Esophagus mucosa (tissue), 1 donor: ENCODE measurements around the gene HEATR9. TPM values are rescaled to one million over a fixed set of nuclear protein-coding genes. Genes with fewer than 3 reads are reported as not detected.

Source experiments
- ATAC-seq: fragments of 200-7000 bp; cut with Tn5 transposase; one replicate; pipeline ENCODE4 v1.9.1; 2020
- total RNA-seq: library from RNA; stranded (reverse); gene quantifications from one replicate; pipeline ENCODE4 v1.2.4, GENCODE V29; 2023
- donor health status: DM: yes; HTN: yes; CAD: no.

Gene HEATR9
- total RNA-seq, 1 donor from 2014 or later = not detected

DNA sequence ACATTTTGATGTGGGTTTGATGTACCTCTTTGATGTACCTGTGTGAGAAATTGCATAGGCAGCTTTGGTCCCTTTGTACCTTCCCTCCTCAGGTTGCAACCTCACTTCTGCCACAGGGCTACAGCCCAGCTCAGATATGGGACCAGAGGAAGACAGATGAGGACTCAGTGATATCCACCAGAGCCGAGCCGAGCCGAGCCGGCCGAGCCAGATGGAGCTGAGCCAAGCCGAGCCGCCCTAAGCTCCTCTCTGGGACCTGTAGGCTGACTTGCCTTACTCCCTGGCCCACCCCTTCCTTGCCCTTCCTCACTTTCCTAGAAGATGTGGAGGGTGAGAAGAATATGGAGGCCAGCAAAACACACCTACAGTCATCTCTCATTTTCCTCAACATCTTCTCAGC lies 3.8 kb downstream of the HEATR9 start:
- ATAC-seq = no peak

DNA sequence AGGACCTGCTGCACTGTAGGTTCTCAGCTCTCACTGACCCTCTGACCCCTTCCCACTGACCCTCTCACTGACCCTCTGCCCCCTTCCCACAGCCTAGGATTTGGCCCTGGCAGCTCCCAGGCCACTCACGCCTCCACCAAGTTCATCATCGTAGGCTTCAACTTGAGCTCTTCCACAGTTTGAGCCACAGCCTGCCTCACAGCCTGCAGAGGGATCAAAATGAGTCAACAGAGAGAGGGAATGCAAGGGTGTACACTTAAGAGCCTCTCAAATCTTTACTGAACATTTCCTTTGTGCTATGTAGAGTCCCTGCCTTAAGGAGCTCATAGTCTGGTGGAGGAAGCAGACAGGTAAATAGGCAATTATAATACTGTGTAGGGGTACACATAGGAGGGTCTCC lies 12.1 kb downstream of the HEATR9 start:
- peak; percentile 33 for ATAC-seq

DNA sequence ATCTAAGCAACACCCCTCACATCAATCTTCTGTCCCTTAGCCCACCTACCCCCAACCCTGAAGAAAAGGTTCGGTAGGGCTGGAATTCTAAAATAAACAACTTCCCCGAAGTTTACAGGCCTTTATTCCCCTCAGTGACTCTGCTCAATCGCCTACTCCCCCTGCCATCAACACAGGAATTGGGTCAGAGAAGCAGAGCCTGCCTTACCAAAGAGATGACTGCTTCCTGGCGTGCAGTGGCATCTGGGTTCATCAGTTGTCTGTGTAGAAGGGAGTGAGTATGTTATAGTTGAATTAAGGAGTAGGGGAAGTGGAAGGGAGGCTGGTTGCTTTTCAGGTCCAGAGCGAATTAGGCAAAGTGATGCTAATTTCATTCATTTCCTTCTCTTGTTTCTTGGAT lies 12.7 kb downstream of the HEATR9 start:
- ATAC-seq = no peak

DNA sequence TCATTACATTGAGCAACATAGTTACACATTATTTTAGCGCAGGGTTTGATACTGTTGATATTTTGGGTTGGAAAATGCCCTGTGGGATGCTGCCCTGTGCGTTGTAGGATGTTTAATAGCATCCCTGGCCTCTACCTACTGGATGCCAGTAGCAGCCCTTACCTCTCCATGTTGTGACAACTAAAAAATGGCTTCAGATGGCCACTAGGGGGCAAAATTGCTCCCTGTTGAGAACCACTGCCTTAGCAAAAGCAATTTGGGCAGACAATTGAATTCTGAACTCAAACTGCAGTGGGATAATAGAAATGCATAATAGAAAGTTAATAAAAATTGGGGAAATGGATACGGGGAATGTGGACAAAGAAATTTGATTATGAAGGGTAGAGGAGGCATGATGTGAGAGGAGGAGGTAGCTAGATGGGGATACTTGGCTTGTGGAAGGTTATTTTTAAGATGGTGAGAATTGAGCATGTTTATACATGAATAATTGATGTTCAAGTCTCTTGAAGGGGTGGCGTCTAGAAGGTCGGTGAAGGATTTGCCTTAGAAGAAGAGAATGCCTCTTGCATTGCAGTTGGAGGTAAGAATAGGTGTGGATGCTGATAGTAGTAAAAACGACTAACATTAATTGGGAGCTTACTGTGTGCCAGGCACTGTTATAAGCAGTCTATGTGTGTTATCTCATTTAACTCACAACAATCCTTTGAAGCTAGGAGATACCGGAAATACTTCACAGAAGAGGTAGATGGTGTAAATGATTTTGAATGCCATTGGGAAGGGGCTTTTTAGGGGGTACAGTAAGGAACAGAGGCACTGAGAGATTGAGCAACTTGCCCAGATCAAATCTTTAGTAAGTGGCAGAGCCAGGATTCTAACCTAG lies 19.0 kb downstream of the HEATR9 start:
- peak; percentile 70 for ATAC-seq

DNA sequence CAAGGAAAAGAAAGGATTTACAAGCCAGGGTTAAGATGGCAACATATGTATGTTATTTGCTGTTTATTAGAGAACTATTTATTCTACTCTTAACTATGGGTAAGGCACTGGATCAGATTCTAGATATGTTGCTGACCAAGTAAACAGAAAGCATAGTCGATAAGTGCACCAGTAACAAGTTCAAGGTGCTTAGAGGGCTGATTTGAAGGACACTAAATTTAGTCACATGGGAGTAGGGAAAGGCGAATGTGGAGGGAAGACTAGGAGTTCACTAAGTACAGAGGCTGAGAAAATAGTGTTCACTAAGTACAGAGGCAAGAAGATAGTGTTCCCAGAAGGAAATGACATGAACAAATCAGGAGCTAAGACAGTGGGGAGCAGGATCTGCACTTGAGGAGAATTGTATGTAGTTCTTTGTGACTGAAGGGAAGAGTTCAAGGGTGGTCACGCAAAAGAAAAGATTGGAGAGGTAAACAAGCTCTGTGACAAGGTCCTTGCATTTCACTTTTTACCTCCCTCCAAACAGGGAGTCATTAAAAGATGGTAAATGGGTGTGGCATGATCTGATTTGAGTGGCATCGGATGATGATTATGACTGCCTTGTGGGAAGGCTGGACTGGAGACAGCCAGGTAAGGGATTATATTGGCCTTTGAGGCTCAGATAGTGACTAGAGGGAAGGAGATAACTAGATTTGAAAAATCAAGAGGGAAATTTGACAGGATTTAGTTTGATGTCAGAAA lies 20.9 kb downstream of the HEATR9 start:
- no peak for ATAC-seq

DNA sequence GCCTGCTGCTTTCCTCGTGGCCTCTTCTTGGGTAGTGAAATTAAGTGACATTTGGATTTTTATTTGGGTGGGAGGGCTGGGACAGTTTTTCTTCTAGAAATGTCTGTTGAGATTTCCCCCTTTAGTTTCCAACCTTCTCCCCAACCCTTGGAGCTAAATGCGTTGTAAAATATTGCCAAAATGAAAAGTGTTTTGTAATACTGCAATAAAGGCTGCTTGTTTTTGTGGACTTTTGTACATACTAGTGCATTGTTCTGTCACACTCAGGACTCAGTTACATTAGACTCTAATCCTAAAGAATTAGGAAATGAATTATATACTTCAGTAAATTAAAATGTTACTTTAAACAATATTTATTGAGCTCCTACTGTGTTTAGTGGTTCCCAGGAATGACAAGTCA lies 21.7 kb downstream of the HEATR9 start:
- no peak for ATAC-seq

DNA sequence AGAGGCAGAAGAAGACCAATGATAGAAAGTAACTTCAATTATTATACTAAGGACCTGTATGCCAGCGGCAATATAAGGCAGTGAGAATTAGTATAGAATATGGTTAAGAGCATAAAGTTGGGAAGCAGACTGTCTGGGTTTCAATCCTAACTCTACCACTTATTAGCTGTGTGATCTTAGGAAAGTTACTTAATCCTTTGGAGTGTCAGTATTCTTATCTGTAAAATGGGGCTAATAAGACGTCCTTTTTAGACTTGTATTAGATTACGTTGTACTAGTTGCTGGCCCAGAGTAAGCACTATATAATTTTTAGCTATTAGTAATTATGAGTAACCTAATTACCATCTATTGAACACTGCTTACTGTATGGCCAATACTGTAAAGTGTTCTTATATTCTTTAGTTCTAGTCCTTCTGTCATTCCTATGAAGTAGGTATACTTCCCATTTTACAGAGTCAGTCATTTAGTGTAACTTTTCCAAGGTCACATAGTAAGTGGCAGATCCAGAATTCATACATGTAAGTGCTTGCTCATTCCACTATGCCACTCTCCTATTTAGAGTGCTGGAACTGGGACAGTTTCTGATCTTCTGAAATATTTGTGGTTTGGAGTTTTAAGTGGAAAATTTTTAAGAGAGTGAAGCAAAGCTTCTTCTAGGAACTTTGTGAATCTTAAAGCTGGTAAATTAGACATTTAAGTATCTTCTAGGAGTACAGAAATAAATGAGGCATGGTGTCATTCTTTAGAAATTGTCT lies 22.5 kb downstream of the HEATR9 start:
- no peak for ATAC-seq

DNA sequence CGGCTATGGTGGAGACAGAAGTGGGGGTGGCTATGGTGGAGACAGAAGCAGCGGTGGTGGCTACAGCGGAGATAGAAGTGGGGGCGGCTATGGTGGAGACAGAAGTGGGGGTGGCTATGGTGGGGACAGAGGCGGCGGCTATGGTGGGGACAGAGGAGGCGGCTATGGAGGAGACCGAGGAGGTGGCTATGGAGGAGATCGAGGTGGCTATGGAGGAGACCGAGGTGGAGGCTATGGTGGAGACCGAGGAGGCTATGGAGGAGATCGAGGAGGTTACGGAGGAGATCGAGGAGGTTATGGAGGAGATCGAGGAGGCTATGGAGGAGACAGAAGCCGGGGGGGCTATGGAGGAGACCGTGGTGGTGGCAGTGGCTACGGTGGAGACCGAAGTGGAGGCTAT lies 24.1 kb downstream of the HEATR9 start:
- ATAC-seq = peak; percentile 16

DNA sequence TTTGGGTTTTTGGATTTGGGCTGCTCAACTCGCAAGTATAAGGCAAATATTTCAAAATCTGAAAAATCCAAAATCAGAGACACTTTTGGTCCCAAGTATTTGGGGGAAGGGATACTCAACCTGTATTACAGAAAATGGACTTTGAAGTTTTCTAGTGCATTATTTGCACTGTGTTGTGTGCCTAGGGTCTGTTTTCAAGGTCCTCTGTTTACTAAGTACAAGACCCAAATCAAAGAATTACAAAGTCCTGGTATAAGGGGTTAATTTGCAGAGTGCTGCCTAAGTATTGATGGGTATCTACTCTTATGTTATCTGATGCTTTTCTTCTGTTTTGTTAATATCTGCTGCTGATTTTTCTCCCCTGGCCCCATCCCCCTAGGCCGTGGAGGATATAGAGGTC lies 25.0 kb downstream of the HEATR9 start:
- no peak for ATAC-seq

DNA sequence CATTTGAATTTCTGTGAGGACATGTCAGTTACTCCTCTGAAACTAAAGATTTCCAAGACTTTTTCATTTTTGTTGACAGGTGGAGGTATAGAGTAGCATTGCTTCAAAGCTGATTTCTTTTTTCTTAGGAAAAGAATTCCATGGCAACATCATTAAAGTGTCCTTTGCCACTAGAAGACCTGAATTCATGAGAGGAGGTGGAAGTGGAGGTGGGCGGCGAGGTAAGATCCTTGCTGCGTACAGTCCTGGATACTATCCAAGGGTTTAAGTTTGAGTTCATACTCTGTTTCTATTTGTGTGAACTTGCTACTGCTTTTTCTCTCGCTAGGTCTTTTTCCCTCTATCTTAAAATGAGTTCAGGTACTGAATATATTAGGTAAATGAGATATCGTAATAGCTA lies 26.5 kb downstream of the HEATR9 start:
- no peak for ATAC-seq

DNA sequence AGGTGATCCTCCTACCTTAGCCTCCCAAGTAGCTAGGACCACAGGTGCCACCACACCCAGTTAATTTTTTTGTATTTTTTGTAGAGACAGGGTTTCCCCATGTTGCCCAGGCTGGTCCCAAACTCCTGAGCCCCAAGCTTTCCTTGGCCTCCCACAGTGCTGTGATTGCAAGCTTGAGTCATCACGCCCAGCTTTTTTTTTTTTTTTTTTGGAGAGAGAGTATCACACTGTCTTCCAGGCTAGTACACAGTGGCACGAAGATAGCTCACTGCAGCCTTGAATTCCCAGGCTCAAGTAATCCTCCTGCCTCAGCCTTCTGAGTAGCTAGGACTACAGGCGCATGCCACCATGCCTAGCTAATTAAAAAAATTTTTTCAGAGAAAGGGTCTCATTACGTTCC lies 27.2 kb downstream of the HEATR9 start:
- no peak for ATAC-seq

DNA sequence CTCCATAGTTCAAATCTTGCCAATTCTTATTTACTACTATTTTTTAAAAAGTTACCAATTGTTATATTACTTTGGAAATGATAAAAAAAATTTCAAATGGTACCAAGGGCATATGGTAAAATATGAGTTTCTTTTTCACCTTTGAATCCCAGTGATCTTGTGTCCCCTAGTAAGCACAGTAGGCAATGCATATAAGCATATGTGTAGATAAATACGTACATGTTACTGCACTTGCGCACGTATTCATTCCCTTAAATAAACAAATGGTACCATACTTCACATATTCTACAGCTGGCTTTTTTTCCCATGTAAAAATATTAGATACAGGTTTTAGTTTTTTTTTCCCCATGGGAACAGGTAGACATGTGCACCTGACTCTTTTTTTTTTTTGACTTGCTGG lies 27.6 kb downstream of the HEATR9 start:
- ATAC-seq = no peak

DNA sequence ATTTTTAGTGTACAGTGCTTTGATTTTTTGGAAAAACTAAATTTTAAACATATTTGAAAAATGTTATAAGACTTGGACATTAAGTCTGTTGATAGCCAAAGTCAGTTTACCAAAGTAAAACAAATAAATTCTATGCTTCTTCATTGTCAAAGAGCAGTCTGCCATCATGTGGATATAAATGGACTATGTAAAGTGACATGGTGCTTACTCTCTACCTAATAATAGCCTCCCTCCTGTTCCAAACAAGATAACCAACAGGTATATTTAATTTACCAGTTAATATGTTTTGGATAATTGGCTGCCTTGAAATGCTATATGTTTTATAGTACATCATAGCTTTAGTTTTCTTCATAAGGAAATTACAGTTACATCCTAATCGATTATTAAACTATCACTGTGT lies 43.5 kb downstream of the HEATR9 start:
- ATAC-seq = no peak

DNA sequence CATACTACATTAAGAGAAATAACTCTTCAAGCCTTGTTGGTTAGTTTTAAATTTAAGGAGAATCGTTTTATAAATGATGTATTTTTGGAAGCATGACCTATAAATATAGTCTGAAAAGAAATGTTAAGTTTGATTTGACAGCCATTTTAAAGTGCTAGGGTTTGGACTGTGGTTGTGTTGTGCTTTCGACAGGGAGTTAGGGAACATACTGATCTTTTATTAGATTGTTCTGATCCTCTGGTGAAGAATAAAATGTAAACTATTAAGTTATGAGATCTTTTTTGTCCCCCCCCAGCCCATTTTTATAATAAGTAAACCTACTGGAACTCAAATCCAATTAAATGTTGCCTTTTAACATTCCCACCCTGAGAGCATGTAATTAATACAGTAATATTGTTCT lies 47.4 kb downstream of the HEATR9 start:
- no peak for ATAC-seq

DNA sequence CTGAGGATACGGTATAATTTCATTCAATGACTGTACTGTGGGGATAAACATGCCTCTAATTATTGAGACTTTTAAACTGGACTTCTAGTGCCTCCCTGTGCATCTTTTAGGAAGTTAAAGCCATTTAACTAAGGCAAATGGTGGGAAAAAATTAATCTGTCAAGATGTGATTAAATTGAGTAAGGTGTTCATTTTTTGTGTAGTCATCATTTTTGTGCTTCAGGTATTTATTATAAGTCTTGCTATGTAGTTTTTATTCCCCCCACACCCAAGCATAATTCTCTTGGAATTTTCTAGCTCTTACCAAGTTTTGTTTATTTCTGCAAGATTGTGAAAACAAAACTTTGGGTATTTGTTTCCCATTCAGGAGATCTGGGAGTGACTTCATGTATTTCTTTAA lies 49.2 kb downstream of the HEATR9 start:
- no peak for ATAC-seq

DNA sequence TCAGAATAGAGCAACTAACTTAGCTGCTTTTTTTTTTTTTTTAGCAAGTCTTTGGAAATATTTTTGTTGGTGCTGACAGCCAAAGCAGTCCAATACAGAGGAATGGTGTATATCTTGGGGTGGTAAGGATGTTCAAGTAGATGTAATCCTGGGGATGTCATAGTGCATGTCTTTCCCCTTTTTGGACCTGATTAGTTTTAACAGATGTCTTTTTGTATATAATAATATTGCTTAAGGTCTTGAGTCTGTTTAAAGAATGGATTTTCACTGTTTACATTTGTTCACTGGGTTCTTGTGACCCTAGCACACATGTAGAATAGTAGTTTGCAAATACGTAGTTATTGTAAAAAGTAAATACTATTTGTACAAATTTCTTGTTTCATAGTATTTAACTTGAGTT lies 51.5 kb downstream of the HEATR9 start:
- ATAC-seq = no peak

DNA sequence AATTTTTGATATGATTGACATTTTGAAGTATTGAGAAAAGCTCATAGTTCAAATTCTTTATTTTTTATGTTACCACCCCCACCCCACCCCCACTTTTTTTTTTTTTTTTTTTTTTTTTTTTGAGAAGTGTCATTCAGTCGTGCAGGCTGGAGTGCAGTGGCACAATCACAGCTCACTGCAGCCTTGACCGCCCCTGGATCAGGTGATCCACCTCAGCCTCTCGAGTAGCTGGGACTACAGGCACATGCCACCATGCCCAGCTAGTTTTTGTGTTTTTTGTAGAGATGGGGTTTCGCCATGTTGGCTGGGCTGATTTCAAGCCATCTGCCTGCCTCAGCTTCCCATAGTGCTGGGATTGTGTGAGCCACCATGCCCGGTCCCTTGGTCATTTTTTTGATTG lies 52.0 kb downstream of the HEATR9 start:
- ATAC-seq = no peak

DNA sequence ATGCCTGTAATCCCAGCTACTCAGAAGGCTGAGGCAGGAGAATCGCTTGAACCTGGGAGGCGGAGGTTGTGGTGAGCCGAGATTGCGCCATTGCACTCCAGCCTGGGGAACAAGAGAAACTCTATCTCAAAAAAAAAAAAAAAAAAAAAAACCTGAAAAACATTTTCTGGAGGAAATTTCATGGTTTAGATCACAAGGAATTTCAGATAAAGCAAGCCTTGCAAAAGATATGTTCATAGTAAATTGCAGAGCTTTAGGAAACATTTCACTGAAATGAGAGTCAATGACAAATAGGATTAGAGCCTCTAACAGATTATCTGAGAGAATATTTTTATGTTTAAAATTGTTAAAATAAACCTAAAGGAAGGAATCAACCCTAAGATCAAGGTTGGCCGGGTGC lies 56.2 kb downstream of the HEATR9 start:
- no peak for ATAC-seq

DNA sequence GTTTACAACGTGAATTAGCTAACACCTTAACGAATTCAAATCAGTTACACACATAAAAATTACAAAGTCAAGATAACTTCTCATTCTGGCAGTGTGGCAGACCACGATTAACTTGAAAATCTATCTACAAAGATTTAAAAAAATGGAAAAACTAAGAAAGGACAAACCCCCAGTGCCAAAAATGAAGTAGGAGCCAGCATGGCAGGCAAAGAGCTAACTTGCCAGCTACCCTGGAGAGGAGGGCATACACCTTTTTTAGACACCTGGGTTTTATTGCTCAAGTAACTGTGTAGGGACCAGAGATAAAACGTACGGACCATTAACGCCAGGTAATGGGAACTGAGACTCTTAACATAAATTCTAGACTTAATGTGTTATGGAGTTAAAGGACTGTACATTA lies 56.9 kb downstream of the HEATR9 start:
- ATAC-seq = no peak

DNA sequence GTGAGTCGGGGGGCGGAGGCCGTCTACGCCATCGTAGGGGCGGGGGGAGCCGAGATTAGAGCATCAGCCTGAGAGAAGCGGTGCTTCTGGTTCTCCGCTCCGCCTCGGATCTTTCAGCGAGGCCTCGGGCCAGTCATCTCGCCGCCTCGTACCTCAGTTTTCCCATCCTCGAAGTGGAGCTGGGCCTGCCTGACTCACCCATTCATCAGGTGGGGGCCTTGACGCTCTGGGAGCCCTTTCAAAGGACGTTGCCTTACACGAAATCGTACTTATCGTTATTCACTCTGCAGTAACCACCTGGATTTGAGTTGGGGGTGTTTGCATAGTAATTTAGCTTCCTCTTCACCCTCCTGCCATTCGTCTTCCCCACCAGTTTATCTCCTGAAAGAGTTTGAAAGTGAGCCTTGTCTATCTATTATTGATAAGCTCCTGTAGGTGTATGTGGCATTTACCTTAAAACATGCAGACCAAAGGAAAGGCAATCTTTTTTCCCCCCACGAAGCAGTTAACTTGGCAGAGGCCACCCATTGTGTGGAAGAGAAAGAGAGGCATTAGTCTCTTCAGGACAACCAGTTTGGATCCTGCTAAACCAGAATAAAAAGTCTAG lies 58.7 kb downstream of the HEATR9 start:
- ATAC-seq = peak; percentile 40

DNA sequence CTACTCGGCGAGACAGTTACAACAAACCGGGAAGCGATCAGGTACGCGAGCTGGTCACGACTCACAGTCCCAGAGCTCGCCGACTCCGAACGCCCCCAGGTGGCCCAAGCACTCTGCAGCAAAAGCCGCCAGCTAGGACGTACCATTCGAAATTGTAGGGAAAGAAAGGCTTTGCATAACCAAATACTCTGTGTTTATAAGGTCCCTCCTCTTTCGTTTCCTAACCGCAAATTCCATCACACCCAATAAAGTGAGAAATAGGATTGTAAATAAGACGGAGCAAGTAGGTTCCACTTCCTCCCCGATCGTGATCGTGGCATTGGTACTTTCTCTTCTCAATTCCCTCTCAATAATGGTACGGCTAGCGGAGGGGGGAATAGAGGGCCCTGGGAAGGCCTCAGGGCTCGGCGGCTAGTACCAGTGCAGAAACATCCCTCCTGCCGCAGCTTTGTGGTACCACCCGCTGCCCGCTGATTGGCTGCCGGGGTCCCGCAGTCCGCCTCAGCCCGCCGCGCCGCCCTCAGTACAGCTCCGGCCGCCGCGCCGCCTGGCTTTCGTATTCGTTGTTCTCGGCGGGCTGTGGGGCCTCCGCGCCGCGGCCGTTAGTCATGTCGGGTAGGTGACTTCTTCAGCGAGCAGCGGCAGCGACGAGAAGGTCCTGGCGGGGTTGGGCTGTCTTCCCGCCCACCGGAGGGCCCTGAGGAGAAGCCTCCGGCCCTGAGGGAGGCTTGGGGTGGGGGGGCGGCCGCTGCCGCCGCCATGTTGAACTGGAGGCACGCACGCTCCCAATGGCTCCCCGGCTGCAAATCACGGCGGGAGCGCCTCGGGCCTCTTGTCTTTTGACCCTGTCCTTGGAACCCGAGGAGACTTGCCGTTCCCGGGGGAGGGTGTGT lies 59.5 kb downstream of the HEATR9 start, which contains the start of gene TAF15:
Gene TAF15 (plus strand): TSS at position 523 of the 893 bp plus-strand sequence. CDS start 86 bp downstream, at position 609.
- ATAC-seq = peak; percentile 98
